Cardiac fibroblast (primary cell): ENCODE data around the gene LYPD6B.

Experiments used
- DNase-seq, 2 donors: peaks; one replicate each; pipeline versions ENCODE4 v3.0.0 to v3.0.0-alpha.2; 2010; ENCODE audit warnings: low read depth in 2 of 2
- H3K4me3 ChIP-seq, 2 donors: replicated peaks in 1 of 2; 1 replicate in 1 of 2; 2 replicates in 1 of 2; pipeline ENCODE4 v1.5.1; 2011; ENCODE audit warnings: low read depth in 2 of 2, low read length in 2 of 2, mild to moderate bottlenecking in 2 of 2, moderate library complexity in 1 of 2
- CTCF ChIP-seq: IDR thresholded peaks from one replicate; pipeline ENCODE4 v1.5.1; 2011; ENCODE audit warnings: low read depth, mild to moderate bottlenecking, low read length, inconsistent platforms

LYPD6B gene, protein sequence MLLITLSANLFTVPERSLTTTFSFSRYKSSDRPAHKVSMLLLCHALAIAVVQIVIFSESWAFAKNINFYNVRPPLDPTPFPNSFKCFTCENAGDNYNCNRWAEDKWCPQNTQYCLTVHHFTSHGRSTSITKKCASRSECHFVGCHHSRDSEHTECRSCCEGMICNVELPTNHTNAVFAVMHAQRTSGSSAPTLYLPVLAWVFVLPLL

DNA sequence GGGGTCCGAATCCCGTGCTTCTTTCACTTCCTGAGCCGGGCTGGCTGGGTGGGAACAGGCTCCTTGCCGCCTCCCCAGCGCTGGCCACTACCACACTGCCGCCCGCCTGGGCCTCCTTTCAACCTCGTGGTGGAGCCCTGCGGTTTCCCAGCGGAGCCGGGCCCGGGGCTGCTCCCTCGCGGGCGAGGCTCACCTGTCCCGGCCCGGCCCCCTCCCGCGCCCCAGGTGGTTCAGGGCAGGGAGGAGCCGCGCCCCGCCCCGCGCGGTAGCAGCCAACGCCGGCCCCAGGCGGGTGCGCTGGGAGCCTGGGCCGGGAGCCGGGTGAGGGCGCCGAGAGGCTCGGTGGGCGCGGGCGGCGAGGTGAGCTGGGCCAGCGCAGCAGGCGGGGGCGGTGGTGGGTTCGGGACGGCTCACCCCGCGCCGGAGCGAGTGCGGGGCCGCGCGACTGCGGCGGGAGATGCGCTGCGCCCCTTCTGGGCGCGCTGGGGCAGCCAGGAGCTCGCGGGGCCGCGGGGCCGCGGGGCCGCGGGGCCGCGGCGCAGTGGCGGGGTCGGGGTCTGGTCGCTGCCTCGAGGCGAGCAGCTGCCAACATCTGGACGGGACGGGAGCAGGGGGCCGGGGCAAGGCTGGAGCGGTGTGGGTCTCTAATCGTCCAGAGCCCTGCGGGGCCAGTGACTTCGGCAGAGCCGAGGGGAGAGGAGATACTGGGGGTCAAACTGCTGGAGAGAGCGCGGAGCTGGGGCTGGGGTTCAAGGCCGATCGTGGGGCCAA, at the start of gene LYPD6B:
Gene LYPD6B (plus strand): TSS at position 258 of the 771 bp plus-strand sequence. CDS start 92,250 bp downstream, outside the sequence.
- peak within 1 kb of the TSS in 1 of 2 donors; percentile 26 for H3K4me3 ChIP-seq
- no peak for DNase-seq
- TF ChIP-seq CTCF = no peak

DNA sequence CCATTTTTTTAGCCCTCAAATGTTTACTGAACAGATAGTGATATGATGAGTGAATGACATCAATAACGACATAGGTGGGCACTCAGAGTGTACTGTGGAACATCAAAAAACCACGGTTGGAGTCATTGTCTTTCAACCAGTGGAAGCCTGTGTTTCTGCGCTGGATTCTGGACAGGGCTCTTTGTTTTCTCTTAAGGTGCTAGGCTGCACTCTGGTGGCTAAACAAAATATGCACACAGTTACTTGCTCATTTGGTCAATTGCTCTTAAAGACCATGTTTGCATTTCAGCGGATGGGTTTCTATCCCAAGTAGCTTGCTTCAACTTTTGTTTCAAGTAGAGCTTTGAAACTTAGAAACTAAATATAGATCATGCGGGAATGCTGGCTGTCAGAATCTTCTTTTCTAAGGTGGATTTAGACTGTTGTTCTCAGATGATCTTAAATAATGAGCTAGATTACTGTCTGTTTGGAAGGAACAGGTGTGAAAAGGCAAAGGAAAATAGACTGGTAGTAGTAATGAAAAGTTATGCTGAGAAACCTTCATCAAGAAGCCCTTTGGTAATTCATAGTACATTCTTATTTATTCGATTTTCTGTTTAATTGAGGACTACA, 48.5 kb upstream of the LYPD6B start:
- TF ChIP-seq CTCF = peak; percentile 67
- DNase-seq = peak; percentile 91
- no peak overlapping the region for H3K4me3 ChIP-seq

DNA sequence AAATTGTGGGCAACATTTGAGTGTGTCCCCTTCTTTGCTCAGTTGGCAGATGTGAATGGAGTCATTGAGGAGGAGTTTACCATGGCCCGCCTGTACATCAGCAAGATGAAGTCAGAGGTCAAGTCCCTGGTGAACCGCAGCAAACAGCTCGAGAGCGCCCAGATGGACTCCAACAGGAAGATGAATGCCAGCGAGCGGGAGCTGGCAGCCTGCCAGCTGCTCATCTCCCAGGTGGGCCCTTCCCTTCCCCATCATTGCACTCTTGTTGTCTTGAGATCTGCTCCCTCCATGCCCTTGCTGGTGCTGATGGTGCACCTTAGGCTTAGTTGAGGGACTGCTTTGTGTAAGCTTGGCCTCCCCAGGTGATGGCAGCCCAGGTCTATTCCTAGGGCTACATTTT, 47.5 kb upstream of the LYPD6B start:
- H3K4me3 ChIP-seq = no peak overlapping the region
- DNase-seq = no peak
- no peak for TF ChIP-seq CTCF

- no peak overlapping the region for H3K4me3 ChIP-seq
- no peak for TF ChIP-seq CTCF
- no peak for DNase-seq
These were observed 46.1 kb upstream of the LYPD6B start for GRCh38 chr2:148992448-148992847.

- no peak for DNase-seq
- TF ChIP-seq CTCF = no peak
- no peak overlapping the region for H3K4me3 ChIP-seq
These were observed 45.1 kb upstream of the LYPD6B start for GRCh38 chr2:148993351-148993750.

GRCh38 chr2:148994341-148994740, 44.2 kb upstream of the LYPD6B start:
- no peak for TF ChIP-seq CTCF

More at GRCh38 chr2:148994341-148994740, 44.2 kb upstream of the LYPD6B start:
- no peak for DNase-seq
- H3K4me3 ChIP-seq = no peak overlapping the region
